HUES64 (cell line): ENCODE data around the gene GINS2.

ENCODE experiments used
- H3K27ac ChIP-seq: 2 replicates; pipeline ENCODE4 v1.7.0; 2013; ENCODE audit warnings: low read depth, low read length, inconsistent platforms
- H3K27me3 ChIP-seq: 2 replicates; pipeline ENCODE4 v1.6.1; 2013; ENCODE audit warnings: mild to moderate bottlenecking, low read length; ENCODE audit not compliant: insufficient read depth
- H3K36me3 ChIP-seq: 2 replicates; pipeline ENCODE4 v1.6.1; 2013; ENCODE audit warnings: mild to moderate bottlenecking, low read length; ENCODE audit not compliant: insufficient read depth
- H3K4me1 ChIP-seq: 2 replicates; pipeline ENCODE4 v1.6.1; 2013; ENCODE audit warnings: mild to moderate bottlenecking, low read length, moderate library complexity; ENCODE audit not compliant: insufficient read depth
- H3K4me3 ChIP-seq: 2 replicates; pipeline ENCODE4 v1.5.1; 2013; ENCODE audit warnings: mild to moderate bottlenecking, low read length, moderate library complexity
- H3K9ac ChIP-seq: 2 replicates; pipeline ENCODE4 v1.6.1; 2013; ENCODE audit warnings: mild to moderate bottlenecking, low read depth, low read length
- H3K9me3 ChIP-seq: 2 replicates; pipeline ENCODE4 v1.6.1; 2013; ENCODE audit warnings: low read depth, low read length; ENCODE audit not compliant: insufficient read depth
- WGBS: fragments of 150-250, 120-280 bp; methylation state at CpG from one replicate; pipeline ENCODE4 v1.1.7; 2013; ENCODE audit warnings: missing lambda C conversion rate; 5-methylcytosine and 5-hydroxymethylcytosine counted together

Gene GINS2

DNA sequence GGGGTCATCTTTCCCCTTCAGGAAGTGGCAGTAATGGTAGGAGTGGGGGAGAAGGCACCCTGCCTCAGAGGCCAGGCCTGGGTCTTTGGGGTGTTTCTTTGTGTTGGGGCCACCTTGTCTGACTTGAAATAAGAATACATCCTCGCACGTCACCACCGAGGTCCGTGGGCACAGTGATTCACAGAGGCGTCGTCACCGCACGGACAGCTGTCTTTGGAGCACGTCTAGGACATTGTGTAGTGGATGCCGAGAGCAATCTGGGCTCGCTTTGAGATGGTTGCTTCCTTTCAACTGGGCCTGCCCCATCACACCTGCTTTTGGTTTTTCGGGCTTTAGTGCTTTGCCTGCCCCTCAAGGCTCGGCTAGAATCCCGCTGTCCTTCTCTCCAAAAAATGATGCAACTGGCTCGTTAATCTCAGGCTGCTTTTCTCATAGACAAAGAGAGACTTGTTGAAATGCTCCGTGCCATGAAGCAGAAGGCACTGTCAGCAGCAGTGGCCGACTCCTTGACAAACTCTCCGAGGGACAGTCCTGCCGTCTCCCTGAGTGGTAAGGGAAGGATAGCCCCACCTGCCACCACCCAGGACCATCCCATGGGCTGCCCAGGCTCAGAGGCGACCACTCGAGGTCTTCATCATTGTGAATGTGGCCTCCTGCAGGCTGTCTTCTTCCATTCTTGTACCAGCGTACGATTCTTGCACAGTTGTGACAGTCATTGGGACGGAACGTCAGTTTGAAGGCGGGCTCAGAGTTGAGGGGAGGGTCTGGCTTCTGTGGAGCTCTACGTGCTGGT is 24.0 kb downstream of the GINS2 start:
- H3K9me3 ChIP-seq: no peaks in the 10 kb centered on the region
- peaks cover 97% of the 10 kb centered on the region for H3K36me3 ChIP-seq
- H3K4me1 ChIP-seq: no peaks in the 10 kb centered on the region
- H3K9ac ChIP-seq: no peak overlapping the region
- 96% methylated on average over 27 of the region's 27 CpGs for WGBS
- no peak overlapping the region for H3K27ac ChIP-seq
- no peak overlapping the region for H3K4me3 ChIP-seq
- H3K27me3 ChIP-seq: no peaks in the 10 kb centered on the region

DNA sequence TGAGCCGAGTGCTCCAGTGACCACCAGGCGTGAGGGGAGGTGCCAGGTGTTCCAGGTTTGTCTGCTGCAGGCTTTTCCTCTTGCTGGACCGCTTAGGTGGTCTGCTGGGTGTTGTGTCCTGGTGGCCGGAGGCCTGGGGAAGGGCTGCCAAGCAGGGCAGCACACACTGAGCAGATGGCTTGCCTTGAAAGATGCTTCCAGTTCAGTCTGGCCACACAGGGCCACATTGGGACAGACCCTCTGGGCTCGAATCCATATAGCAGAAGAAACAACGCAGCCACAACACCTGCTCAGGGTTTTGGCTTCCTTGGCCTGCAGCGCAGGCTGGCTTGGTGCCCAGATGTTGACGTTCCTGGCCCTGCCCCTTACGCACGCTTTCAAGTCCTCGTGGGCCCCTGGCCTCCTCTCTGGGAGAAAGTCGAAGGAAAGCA is 24.8 kb downstream of the GINS2 start:
- WGBS: 96% methylated on average over 12 of the region's 12 CpGs
- H3K36me3 ChIP-seq: peaks cover 95% of the 10 kb centered on the region
- no peak overlapping the region for H3K4me3 ChIP-seq
- H3K27me3 ChIP-seq: no peaks in the 10 kb centered on the region
- H3K4me1 ChIP-seq: no peaks in the 10 kb centered on the region
- no peak overlapping the region for H3K27ac ChIP-seq
- no peaks in the 10 kb centered on the region for H3K9me3 ChIP-seq
- H3K9ac ChIP-seq: no peak overlapping the region

- 96% methylated on average over 38 of the region's 38 CpGs for WGBS
- no peaks in the 10 kb centered on the region for H3K27me3 ChIP-seq
- no peak overlapping the region for H3K4me3 ChIP-seq
- H3K4me1 ChIP-seq: no peaks in the 10 kb centered on the region
- no peak overlapping the region for H3K9ac ChIP-seq
- no peaks in the 10 kb centered on the region for H3K9me3 ChIP-seq
- H3K36me3 ChIP-seq: peaks cover 95% of the 10 kb centered on the region
- H3K27ac ChIP-seq: no peak overlapping the region
Observed at GRCh38 chr16:85662976-85663830, 25.6 kb downstream of the GINS2 start.

DNA sequence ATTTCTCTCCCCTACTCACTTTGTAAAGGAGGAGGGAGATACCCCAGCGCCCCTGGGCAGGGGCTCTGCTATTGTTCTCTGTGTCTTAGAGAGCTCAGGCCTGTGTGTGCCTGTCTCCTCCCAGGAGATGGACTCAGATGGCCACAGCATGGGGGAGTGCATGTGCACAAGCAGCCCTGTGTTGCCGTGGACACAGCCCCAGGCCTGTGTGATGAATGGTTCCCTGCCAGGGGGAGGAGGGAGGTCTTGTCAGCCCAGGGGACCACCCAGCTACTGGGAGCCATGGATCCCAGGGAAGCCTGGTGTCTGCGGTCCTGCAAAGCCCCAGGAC is 26.3 kb downstream of the GINS2 start:
- WGBS: 95% methylated on average over 3 of the region's 3 CpGs
- no peak overlapping the region for H3K9ac ChIP-seq

GRCh38 chr16:85661740-85662481 is 26.8 kb downstream of the GINS2 start:
- no peak overlapping the region for H3K4me3 ChIP-seq
- no peaks in the 10 kb centered on the region for H3K4me1 ChIP-seq
- H3K9ac ChIP-seq: no peak overlapping the region
- H3K27me3 ChIP-seq: no peaks in the 10 kb centered on the region
- H3K36me3 ChIP-seq: peaks cover 95% of the 10 kb centered on the region
- WGBS: 93% methylated on average over 26 of the region's 26 CpGs
- H3K9me3 ChIP-seq: no peaks in the 10 kb centered on the region
- H3K27ac ChIP-seq: no peak overlapping the region

More for the DNA sequence above, 26.3 kb downstream of the GINS2 start:
- peaks cover 95% of the 10 kb centered on the region for H3K36me3 ChIP-seq
- H3K9me3 ChIP-seq: no peaks in the 10 kb centered on the region
- no peak overlapping the region for H3K4me3 ChIP-seq
- no peaks in the 10 kb centered on the region for H3K27me3 ChIP-seq
- 0 out of 2 replicates have a peak overlapping the region, but pooled peaks have one; percentile 13 for H3K27ac ChIP-seq
- no peaks in the 10 kb centered on the region for H3K4me1 ChIP-seq

DNA sequence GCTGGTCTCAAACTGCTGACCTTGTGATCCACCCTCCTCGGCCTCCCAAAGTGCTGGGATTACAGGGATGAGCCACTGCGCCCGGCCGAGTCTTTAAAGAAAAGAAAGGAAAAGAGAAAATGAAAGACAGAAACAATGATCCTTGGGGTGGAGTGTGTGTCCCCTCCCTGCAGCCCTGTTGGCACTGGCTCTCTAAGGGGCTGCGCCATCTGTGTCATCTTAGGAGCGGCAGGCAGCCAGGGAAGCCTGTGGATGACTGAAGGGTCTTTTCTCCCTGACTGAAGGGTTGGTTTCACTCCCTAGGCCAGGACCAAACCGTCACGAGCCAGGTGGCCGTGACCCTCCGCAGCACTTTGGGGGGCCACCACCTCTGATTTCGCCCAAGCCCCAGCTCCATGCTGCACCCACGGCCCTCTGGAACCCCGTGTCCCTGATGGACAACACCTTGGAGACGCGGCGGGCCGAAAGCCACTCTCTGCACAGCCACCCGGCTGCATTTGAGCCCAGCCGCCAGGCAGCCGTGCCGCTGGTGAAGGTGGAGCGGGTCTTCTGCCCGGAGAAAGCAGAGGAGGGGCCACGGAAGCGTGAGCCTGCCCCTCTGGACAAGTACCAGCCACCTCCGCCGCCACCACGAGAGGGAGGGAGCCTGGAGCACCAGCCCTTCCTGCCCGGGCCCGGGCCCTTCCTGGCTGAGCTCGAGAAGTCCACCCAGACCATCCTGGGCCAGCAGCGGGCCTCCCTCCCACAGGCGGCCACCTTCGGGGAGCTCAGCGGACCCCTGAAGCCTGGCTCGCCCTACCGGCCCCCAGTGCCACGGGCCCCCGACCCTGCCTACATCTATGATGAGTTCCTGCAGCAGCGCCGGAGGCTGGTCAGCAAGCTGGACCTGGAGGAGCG is 27.7 kb downstream of the GINS2 start:
- Histone ChIP-seq H3K27ac (no peak overlapping the region), H3K9me3 (no peaks in the 10 kb centered on the region), H3K27me3 (no peaks in the 10 kb centered on the region), H3K4me3 (no peak overlapping the region), H3K4me1 (no peaks in the 10 kb centered on the region), H3K36me3 (peaks cover 95% of the 10 kb centered on the region), H3K9ac (no peak overlapping the region)
- 96% methylated on average over 42 of the region's 42 CpGs for WGBS

DNA sequence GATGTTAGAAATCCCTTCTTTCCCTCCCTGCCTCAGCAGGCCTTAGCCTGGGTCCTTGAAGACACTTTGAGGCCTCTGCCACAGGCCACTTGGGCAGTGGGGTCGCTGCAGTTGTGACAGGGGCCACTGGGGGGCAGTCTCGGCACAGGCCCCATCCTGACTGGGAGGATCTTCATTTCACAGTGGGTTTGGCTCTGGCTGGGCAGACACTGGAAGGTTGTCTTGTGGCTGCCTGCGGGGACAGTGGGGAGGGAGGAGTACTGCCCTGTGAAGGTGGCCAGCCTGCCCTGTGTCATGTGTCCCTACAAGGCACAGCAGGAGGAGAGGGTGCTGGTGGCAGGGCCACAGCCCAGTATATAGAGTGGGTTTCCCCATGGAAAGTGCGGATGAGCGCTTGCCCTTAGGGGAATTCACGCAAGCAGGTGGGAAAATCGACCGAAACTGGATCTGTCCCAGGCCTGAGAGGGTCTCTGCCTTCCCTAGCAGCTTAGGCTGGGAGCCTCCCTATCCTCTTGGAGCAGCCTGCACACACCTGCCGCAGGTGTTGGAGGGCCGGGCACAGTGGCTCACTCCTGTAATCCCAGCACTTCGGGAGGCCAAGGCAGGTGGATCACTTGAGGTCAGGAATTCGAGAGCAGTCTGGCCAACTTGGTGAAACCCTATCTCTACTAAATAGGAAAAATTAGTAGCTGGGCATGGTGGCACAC is 28.8 kb downstream of the GINS2 start:
- H3K36me3 ChIP-seq: peaks cover 95% of the 10 kb centered on the region

DNA sequence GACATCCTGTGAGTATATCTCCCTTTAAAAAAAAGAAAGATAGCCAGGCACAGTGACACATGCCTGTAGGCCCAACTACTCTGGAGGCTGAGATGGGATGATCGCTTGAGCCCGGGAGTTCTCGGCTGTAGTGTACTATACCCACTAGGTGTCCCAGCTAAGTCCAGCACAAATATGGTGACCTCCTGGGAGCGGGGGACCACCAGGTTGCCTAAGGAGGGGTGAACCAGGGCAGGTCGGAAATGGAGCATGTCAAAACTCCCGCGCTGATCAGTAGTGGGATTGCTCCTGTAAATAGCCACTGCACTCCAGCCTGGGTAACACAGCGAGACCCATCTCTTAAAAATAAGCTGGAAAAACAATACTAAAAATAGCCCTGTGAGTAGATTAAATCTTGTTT is 29.4 kb downstream of the GINS2 start:
- WGBS: 93% methylated on average over 8 of the region's 8 CpGs
- Histone ChIP-seq H3K9ac (no peak overlapping the region), H3K4me1 (no peaks in the 10 kb centered on the region), H3K27ac (no peak overlapping the region), H3K4me3 (no peak overlapping the region), H3K27me3 (no peaks in the 10 kb centered on the region), H3K9me3 (no peaks in the 10 kb centered on the region), H3K36me3 (peaks cover 94% of the 10 kb centered on the region)

More for the DNA sequence above, 28.8 kb downstream of the GINS2 start:
- Histone ChIP-seq H3K27ac (0 out of 2 replicates have a peak overlapping the region, but pooled peaks have one; percentile 19), H3K27me3 (no peaks in the 10 kb centered on the region), H3K4me1 (no peaks in the 10 kb centered on the region), H3K4me3 (no peak overlapping the region), H3K9me3 (no peaks in the 10 kb centered on the region), H3K9ac (no peak overlapping the region)
- WGBS: 79% methylated on average over 12 of the region's 12 CpGs

GRCh38 chr16:85658504-85659326 is 30.0 kb downstream of the GINS2 start:
- H3K36me3 ChIP-seq: peaks cover 94% of the 10 kb centered on the region
- H3K4me1 ChIP-seq: no peaks in the 10 kb centered on the region
- H3K27ac ChIP-seq: no peak overlapping the region
- H3K4me3 ChIP-seq: no peak overlapping the region
- H3K9me3 ChIP-seq: no peaks in the 10 kb centered on the region
- no peak overlapping the region for H3K9ac ChIP-seq
- H3K27me3 ChIP-seq: no peaks in the 10 kb centered on the region
- 94% methylated on average over 18 of the region's 18 CpGs for WGBS
